ENCODE data around the gene ARHGEF26. TPM values are rescaled to one million over a fixed set of nuclear protein-coding genes. Genes with fewer than 3 reads are reported as not detected.

ARHGEF26 gene
- total RNA-seq, 2 experiments from 2014 or later = 0.14 to 0.16 TPM

- H3K9me3 Mint-ChIP-seq (ENCODE audit: low read depth) = no peaks in the 10 kb centered on the region
- ChIA-PET CTCF (interaction anchor here (1.2 kb wide), 1 partner anchor 9 kb away, joined by 3 read pairs; no protein-coding TSS in a partner anchor), POLR2A (no interaction called here)
- H3K27me3 Mint-ChIP-seq = peaks cover 8% of the 10 kb centered on the region
- ATAC-seq = no peak
- intact Hi-C loops (cut with DNase I, micrococcal nuclease) = no loop called here
- H3K27ac Mint-ChIP-seq = no peak overlapping the region
- no peak for DNase-seq
- no peak overlapping the region for H3K4me3 Mint-ChIP-seq
- no peaks in the 10 kb centered on the region for H3K36me3 Mint-ChIP-seq (ENCODE audit: low read depth)
- H3K4me1 Mint-ChIP-seq = no peaks in the 10 kb centered on the region
Observed at GRCh38 chr3:154135511-154136173, 14.5 kb downstream of the ARHGEF26 start.

- ChIA-PET POLR2A (no interaction called here), CTCF (interaction anchor here (1.0 to 1.2 kb wide), 2 partner anchors 8 to 13 kb away, joined by 3 read pairs; no protein-coding TSS in a partner anchor)
- Mint-ChIP-seq H3K4me1 (no peaks in the 10 kb centered on the region), H3K27me3 (peaks cover 8% of the 10 kb centered on the region), H3K9me3 (ENCODE audit: low read depth) (no peaks in the 10 kb centered on the region), H3K4me3 (no peak overlapping the region), H3K27ac (no peak overlapping the region), H3K36me3 (ENCODE audit: low read depth) (no peaks in the 10 kb centered on the region)
- intact Hi-C loops (cut with DNase I, micrococcal nuclease) = no loop called here
- DNase-seq (no peak), ATAC-seq (no peak)
Observed at GRCh38 chr3:154137036-154137435, 15.8 kb downstream of the ARHGEF26 start.

DNA sequence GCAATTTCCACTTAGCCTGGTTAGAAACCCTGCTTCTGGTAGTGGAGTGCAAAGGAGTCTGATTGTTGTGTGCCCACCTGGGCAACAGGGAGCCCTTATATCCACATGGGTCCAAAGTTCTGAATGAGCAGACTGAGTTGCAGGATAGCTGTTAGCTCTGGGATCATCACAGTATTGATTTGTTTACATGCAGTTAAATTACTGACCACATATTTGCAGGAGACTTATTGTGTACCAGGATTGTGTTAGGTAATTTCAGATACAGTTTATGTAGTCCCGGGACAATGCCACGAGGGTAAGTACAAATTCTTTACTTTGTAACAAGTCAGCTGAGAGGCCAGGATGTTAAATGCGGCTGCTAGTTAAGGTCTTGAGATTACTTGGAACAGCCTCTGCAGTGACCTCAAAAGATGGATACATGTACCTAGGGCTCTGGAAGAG lies 18.8 kb downstream of the ARHGEF26 start:
- ChIA-PET CTCF (interaction anchor here (1.2 kb wide), 1 partner anchor 174 kb away, joined by 3 read pairs; no protein-coding TSS in a partner anchor), POLR2A (no interaction called here)
- DNase-seq = no peak
- intact Hi-C loops (cut with DNase I, micrococcal nuclease) = no loop called here
- Mint-ChIP-seq H3K4me3 (no peak overlapping the region), H3K36me3 (ENCODE audit: low read depth) (no peaks in the 10 kb centered on the region), H3K4me1 (no peaks in the 10 kb centered on the region), H3K27me3 (peaks cover 6% of the 10 kb centered on the region), H3K27ac (no peak overlapping the region), H3K9me3 (ENCODE audit: low read depth) (no peaks in the 10 kb centered on the region)
- ATAC-seq = no peak

- H3K27me3 Mint-ChIP-seq = peaks cover 3% of the 10 kb centered on the region
- ChIA-PET CTCF (interaction anchor here (0.6 kb wide), 1 partner anchor 110 kb away, joined by 3 read pairs; no protein-coding TSS in a partner anchor), POLR2A (no interaction called here)
- ATAC-seq (no peak), DNase-seq (no peak)
- no peak overlapping the region for H3K4me3 Mint-ChIP-seq
- no peaks in the 10 kb centered on the region for H3K9me3 Mint-ChIP-seq (ENCODE audit: low read depth)
- H3K4me1 Mint-ChIP-seq = no peaks in the 10 kb centered on the region
- intact Hi-C loops (cut with DNase I, micrococcal nuclease) = no loop called here
- no peak overlapping the region for H3K27ac Mint-ChIP-seq
- no peaks in the 10 kb centered on the region for H3K36me3 Mint-ChIP-seq (ENCODE audit: low read depth)
Observed at GRCh38 chr3:154142608-154143007, 21.4 kb downstream of the ARHGEF26 start.

GRCh38 chr3:154143873-154144272 lies 22.7 kb downstream of the ARHGEF26 start:
- Mint-ChIP-seq H3K9me3 (ENCODE audit: low read depth) (no peaks in the 10 kb centered on the region), H3K4me1 (no peaks in the 10 kb centered on the region), H3K36me3 (ENCODE audit: low read depth) (no peaks in the 10 kb centered on the region), H3K27me3 (no peaks in the 10 kb centered on the region), H3K4me3 (no peak overlapping the region), H3K27ac (no peak overlapping the region)
- POLR2A ChIA-PET = no interaction called here
- ATAC-seq (no peak), DNase-seq (no peak)
- intact Hi-C loops (cut with DNase I, micrococcal nuclease) = no loop called here
- CTCF ChIA-PET = interaction anchor here (0.9 to 1.0 kb wide), 2 partner anchors 23 to 26 kb away, joined by 3 to 4 read pairs; partner anchors contain the start of gene ARHGEF26

DNA sequence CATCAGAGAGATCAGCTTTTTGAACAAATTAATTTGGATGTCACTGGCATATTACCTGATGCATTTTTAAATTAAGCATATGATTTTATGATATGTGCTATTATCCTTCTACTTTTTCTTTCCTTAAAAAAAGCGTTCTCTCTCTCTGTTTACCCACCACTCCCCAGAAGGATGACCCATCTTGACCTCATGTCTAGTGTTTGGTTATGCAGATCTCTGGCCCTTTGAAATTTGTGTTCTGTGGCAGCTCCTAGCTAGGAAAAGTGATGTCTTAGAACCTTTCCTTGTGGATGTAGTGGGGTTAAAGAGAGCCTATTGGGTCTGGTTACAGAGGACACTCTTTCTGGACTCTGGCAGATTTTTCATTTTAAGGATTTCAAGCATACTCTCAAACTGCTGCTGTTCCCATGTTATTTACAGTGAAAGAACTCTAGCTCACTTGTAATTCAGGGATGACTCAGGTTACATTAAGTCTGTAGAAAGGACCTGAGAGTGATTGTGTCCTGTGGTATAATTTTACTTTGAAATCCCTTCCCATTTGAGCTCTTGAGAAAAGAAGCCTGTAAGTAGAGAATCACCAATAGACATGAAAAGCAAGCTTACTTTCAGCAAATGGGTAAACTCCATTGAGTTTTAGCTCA lies 23.8 kb downstream of the ARHGEF26 start:
- H3K36me3 Mint-ChIP-seq (ENCODE audit: low read depth) = no peaks in the 10 kb centered on the region
- ChIA-PET POLR2A (no interaction called here), CTCF (interaction anchor here (0.6 to 1.0 kb wide), 2 partner anchors 9 to 987 kb away, joined by 3 to 4 read pairs; no protein-coding TSS in a partner anchor)
- H3K27ac Mint-ChIP-seq = no peak overlapping the region
- H3K4me3 Mint-ChIP-seq = no peak overlapping the region
- H3K9me3 Mint-ChIP-seq (ENCODE audit: low read depth) = no peaks in the 10 kb centered on the region
- DNase-seq = no peak
- no peaks in the 10 kb centered on the region for H3K27me3 Mint-ChIP-seq
- H3K4me1 Mint-ChIP-seq = no peaks in the 10 kb centered on the region
- no peak for ATAC-seq
- intact Hi-C loops (cut with DNase I, micrococcal nuclease) = no loop called here

GRCh38 chr3:154148541-154148940 lies 27.4 kb downstream of the ARHGEF26 start:
- ATAC-seq = no peak
- Mint-ChIP-seq H3K9me3 (ENCODE audit: low read depth) (no peaks in the 10 kb centered on the region), H3K36me3 (ENCODE audit: low read depth) (no peaks in the 10 kb centered on the region), H3K27me3 (peaks cover 5% of the 10 kb centered on the region), H3K4me1 (no peaks in the 10 kb centered on the region), H3K4me3 (no peak overlapping the region), H3K27ac (no peak overlapping the region)
- ChIA-PET POLR2A (no interaction called here), CTCF (interaction anchor here (0.6 to 0.8 kb wide), 2 partner anchors 9 to 165 kb away, joined by 3 read pairs; no protein-coding TSS in a partner anchor)
- DNase-seq = no peak
- intact Hi-C loops (cut with DNase I, micrococcal nuclease) = no loop called here

DNA sequence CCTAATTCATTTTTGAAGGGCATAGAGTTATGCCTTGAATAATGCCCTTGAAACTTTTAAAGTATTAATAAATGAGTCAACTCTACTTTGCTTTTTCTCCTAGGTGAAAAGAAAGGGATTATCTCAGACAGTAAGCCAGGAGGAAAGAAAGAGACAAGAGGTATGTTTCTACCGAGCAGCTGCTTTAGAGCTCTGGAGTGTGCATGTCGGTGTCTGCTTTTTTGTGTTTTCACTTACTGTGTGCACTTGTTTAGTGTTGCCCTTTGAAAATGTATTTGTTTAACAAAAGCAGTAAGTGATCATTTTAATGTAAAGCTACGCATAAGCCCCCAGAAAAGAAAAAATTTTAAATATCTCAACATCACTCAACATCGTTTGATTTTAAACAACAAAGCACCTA lies 28.1 kb downstream of the ARHGEF26 start:
- POLR2A ChIA-PET = no interaction called here
- no peak overlapping the region for H3K4me3 Mint-ChIP-seq
- ATAC-seq (no peak), DNase-seq (no peak)
- CTCF ChIA-PET = no interaction called here
- no peaks in the 10 kb centered on the region for H3K4me1 Mint-ChIP-seq
- intact Hi-C loops (cut with DNase I, micrococcal nuclease) = no loop called here
- no peaks in the 10 kb centered on the region for H3K36me3 Mint-ChIP-seq (ENCODE audit: low read depth)
- no peak overlapping the region for H3K27ac Mint-ChIP-seq
- peaks cover 5% of the 10 kb centered on the region for H3K27me3 Mint-ChIP-seq
- H3K9me3 Mint-ChIP-seq (ENCODE audit: low read depth) = no peaks in the 10 kb centered on the region

DNA sequence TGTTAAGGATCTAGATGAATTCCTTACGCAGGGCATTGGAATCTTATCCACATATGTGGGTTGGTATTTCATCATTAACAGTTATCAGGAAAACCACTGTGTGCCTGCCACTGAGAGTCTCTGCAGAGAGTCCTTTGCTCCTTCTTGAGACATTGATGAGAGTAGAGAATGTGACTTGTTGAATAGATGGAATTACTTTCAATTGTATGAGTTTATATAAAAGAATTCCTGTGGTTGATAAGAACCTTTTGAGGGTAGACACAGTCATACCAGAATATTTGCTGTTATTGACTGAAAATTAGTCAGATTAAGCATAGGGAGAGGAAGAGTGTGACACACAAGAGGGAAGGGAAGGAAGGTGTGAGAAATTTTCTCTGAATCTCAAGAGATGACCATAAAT lies 30.8 kb downstream of the ARHGEF26 start:
- DNase-seq (no peak), ATAC-seq (no peak)
- intact Hi-C loops (cut with DNase I, micrococcal nuclease) = no loop called here
- ChIA-PET CTCF (no interaction called here), POLR2A (no interaction called here)
- H3K4me1 Mint-ChIP-seq = no peaks in the 10 kb centered on the region
- H3K27me3 Mint-ChIP-seq = peaks cover 7% of the 10 kb centered on the region
- H3K36me3 Mint-ChIP-seq (ENCODE audit: low read depth) = no peaks in the 10 kb centered on the region
- H3K9me3 Mint-ChIP-seq (ENCODE audit: low read depth) = no peaks in the 10 kb centered on the region
- H3K4me3 Mint-ChIP-seq = no peak overlapping the region
- H3K27ac Mint-ChIP-seq = no peak overlapping the region

DNA sequence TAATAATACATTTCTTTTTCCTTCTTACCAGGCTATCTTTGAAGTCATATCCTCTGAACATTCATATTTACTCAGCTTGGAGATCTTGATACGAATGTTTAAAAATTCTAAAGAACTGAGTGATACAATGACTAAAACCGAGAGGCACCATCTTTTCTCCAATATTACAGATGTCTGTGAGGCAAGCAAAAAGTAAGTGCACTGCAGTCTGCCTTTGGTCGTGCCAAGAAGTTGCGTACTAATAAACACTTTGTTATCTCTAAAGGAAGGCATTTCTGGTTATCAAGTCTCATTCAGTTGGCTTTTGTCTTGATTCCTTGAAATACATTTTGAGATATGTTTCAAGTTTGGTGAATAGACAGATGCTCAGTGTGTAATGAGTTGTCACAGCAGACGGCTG lies 31.6 kb downstream of the ARHGEF26 start:
- no peak for DNase-seq
- no peaks in the 10 kb centered on the region for H3K9me3 Mint-ChIP-seq (ENCODE audit: low read depth)
- intact Hi-C loops (cut with DNase I, micrococcal nuclease) = no loop called here
- ChIA-PET CTCF (interaction anchor here (0.6 kb wide), 1 partner anchor 38 kb away, joined by 3 read pairs; no protein-coding TSS in a partner anchor), POLR2A (no interaction called here)
- H3K4me1 Mint-ChIP-seq = no peaks in the 10 kb centered on the region
- H3K36me3 Mint-ChIP-seq (ENCODE audit: low read depth) = no peaks in the 10 kb centered on the region
- H3K4me3 Mint-ChIP-seq = no peak overlapping the region
- peaks cover 7% of the 10 kb centered on the region for H3K27me3 Mint-ChIP-seq
- no peak overlapping the region for H3K27ac Mint-ChIP-seq
- ATAC-seq = no peak

- ChIA-PET CTCF (interaction anchor here (0.9 kb wide), 1 partner anchor 10 kb away, joined by 3 read pairs; no protein-coding TSS in a partner anchor), POLR2A (no interaction called here)
- H3K4me3 Mint-ChIP-seq = no peak overlapping the region
- no peaks in the 10 kb centered on the region for H3K4me1 Mint-ChIP-seq
- H3K9me3 Mint-ChIP-seq (ENCODE audit: low read depth) = no peaks in the 10 kb centered on the region
- DNase-seq (no peak), ATAC-seq (no peak)
- H3K27me3 Mint-ChIP-seq = peaks cover 9% of the 10 kb centered on the region
- H3K36me3 Mint-ChIP-seq (ENCODE audit: low read depth) = no peaks in the 10 kb centered on the region
- no peak overlapping the region for H3K27ac Mint-ChIP-seq
- intact Hi-C loops (cut with DNase I, micrococcal nuclease) = no loop called here
Observed at GRCh38 chr3:154156530-154156929, 35.3 kb downstream of the ARHGEF26 start.

GRCh38 chr3:154161806-154162205 lies 40.6 kb downstream of the ARHGEF26 start:
- ChIA-PET POLR2A (no interaction called here), CTCF (no interaction called here)
- Mint-ChIP-seq H3K36me3 (ENCODE audit: low read depth) (no peaks in the 10 kb centered on the region), H3K27me3 (peaks cover 2% of the 10 kb centered on the region), H3K9me3 (ENCODE audit: low read depth) (no peaks in the 10 kb centered on the region), H3K27ac (no peak overlapping the region), H3K4me1 (no peaks in the 10 kb centered on the region), H3K4me3 (no peak overlapping the region)
- DNase-seq (no peak), ATAC-seq (no peak)
- intact Hi-C loops (cut with DNase I, micrococcal nuclease) = no loop called here
